ENCODE data around the gene FAM72A.

GRCh38 chr1:206142770-206143169 lies 59.9 kb downstream of the FAM72A start:
- TF ChIP-seq POLR2AphosphoS5 (IDR thresholded peaks at IDR 0.05) = no peak
- no peak for TF ChIP-seq CTCF (IDR thresholded peaks at IDR 0.05)
- no peak for TF ChIP-seq POLR2A (IDR thresholded peaks at IDR 0.05; ENCODE audit: low read depth)

All from esophagus muscularis mucosa (tissue), 3 donors.